ENCODE measurements around the gene CHMP1B. TPM values are rescaled to one million over a fixed set of nuclear protein-coding genes. Genes with fewer than 3 reads are reported as not detected.

CHMP1B gene
- polyA plus RNA-seq, 1 experiment = 32.6 TPM

DNA sequence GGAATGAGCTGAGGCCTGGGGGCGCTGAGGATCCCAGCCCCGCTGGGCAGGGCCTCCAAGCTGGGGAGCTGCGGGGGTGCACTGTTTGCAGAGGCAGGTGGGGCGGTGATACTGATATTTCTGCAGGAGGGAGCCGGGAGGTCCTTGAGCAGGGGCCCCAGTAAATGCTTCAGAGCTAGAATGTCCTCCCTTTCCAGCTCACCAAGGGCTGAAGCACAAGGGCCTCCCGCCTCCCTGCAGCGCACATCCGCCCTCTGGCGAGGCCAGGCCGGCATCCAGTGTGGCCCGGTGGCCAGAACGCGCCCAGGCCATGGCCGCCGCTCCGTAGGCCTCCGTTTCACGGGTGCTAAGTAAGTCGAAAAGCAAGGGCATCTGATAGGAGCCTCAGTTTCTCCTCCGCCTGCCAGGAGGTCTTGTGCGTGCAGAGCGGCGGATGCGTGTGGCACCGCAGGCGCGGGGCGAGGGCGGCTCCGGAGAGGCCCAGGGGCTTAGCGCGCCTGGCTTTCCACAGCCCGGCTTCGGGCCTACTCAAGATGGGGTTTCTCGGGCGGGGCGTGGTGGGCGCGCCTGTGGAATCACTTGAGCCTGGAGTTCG, 29.5 kb upstream of the CHMP1B start:
- ChIA-PET POLR2A (no interaction called here), CTCF (interaction anchor here (0.8 kb wide), 1 partner anchor 119 kb away, joined by 3 read pairs; no protein-coding TSS in a partner anchor)
- Histone ChIP-seq H3K27ac (ENCODE audit: low read depth, low read length) (no peak overlapping the region), H3K9me3 (ENCODE audit: control insufficient read depth, insufficient read depth, low read length) (peaks cover 4% of the 10 kb centered on the region; the same call in 1 of the 2 replicates), H3K4me3 (ENCODE audit: low read depth, low read length) (no peak overlapping the region), H3K27me3 (ENCODE audit: control insufficient read depth, insufficient read depth, low read length) (peaks cover 5% of the 10 kb centered on the region)
- TF ChIP-seq, protein P1, sequence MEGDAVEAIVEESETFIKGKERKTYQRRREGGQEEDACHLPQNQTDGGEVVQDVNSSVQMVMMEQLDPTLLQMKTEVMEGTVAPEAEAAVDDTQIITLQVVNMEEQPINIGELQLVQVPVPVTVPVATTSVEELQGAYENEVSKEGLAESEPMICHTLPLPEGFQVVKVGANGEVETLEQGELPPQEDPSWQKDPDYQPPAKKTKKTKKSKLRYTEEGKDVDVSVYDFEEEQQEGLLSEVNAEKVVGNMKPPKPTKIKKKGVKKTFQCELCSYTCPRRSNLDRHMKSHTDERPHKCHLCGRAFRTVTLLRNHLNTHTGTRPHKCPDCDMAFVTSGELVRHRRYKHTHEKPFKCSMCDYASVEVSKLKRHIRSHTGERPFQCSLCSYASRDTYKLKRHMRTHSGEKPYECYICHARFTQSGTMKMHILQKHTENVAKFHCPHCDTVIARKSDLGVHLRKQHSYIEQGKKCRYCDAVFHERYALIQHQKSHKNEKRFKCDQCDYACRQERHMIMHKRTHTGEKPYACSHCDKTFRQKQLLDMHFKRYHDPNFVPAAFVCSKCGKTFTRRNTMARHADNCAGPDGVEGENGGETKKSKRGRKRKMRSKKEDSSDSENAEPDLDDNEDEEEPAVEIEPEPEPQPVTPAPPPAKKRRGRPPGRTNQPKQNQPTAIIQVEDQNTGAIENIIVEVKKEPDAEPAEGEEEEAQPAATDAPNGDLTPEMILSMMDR (IDR thresholded peaks at IDR 0.05; ENCODE audit: low read depth, low read length) = no peak
- DNase-seq (ENCODE audit: low read depth, low spot score) = no peak

DNA sequence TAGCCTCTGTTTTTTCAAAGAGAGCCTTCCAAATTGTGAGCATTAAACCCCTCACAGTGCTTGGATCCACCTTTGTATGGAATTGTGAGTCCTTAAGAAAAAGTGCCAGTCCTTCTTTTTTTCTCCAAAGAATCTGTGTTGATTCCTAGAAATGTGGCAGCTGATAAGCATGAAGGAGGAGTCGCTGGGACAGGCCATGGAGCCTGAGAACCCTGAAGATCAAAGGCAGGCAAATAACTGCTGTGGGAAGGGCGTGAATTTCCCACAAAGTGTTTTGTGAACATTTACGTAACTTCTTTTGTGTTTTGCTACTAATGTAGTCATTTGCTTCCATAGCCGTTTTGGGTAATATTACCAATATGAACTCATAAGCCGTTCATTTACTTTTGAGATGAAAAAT, 27.7 kb upstream of the CHMP1B start:
- Histone ChIP-seq H3K27ac (ENCODE audit: low read depth, low read length) (no peak overlapping the region), H3K27me3 (ENCODE audit: control insufficient read depth, insufficient read depth, low read length) (peaks cover 5% of the 10 kb centered on the region), H3K4me3 (ENCODE audit: low read depth, low read length) (no peak overlapping the region), H3K9me3 (ENCODE audit: control insufficient read depth, insufficient read depth, low read length) (peaks cover 4% of the 10 kb centered on the region; the same call in 1 of the 2 replicates)
- ChIA-PET CTCF (no interaction called here), POLR2A (no interaction called here)
- TF ChIP-seq, protein P1 (IDR thresholded peaks at IDR 0.05; ENCODE audit: low read depth, low read length) = no peak
- DNase-seq (ENCODE audit: low read depth, low spot score) = no peak

DNA sequence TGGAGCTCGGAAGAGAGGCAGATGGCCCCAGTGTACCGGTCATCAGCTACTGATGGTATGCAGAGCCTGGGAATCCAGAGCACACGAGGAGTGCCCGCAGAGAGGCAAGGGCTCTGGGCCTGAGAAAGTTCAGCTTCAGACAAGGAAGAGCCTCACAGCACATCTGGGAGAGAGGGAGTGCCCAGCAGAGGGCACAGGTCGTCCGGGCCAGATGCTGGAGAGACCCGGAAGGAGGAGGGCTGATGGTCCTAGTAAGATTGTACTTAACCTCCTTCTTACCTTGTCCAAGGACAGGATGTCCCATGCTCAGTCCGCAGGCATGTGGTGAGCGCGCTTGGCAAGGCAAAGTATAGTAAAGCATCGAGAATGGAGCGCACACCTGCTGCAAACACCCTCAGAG, 24.4 kb upstream of the CHMP1B start:
- peaks cover 2% of the 10 kb centered on the region; the same call in 1 of the 2 replicates for H3K9me3 ChIP-seq (ENCODE audit: control insufficient read depth, insufficient read depth, low read length)
- ChIA-PET POLR2A (no interaction called here), CTCF (no interaction called here)
- H3K27ac ChIP-seq (ENCODE audit: low read depth, low read length) = no peak overlapping the region
- H3K4me3 ChIP-seq (ENCODE audit: low read depth, low read length) = no peak overlapping the region
- TF ChIP-seq, protein P1 (IDR thresholded peaks at IDR 0.05; ENCODE audit: low read depth, low read length) = no peak
- no peaks in the 10 kb centered on the region for H3K27me3 ChIP-seq (ENCODE audit: control insufficient read depth, insufficient read depth, low read length)
- no peak for DNase-seq (ENCODE audit: low read depth, low spot score)

DNA sequence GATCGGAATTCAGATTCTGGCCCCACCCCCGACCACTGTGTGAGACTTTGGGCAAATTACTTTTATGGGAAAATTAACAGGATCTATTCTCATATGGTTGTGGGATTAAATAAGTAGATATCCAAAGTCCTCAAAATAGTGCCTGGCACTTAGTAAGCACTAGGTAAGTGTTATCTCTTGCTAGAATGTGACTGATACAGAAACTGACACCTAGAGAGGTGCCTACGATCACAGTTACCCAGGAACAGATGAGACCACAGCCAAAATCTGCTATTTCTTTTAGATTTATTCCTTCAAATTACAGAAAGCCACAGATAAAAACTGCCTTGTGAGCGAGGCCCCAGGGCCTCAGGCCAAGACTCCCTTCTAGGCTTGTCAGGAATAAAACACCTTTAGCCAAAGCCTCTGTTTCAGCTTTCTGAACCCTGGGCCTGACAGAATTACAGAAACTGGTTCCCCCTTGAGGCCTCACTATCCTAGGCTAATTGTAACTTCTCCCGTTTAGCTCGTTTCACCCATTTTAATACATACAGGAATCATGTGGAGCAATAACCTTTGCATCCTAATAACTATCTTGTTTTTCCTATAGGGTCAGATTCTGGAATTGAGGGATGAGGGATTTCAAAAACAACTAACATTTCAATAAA, 22.3 kb upstream of the CHMP1B start:
- no peaks in the 10 kb centered on the region for H3K27me3 ChIP-seq (ENCODE audit: control insufficient read depth, insufficient read depth, low read length)
- no peak overlapping the region for H3K4me3 ChIP-seq (ENCODE audit: low read depth, low read length)
- no peak overlapping the region for H3K27ac ChIP-seq (ENCODE audit: low read depth, low read length)
- TF ChIP-seq, protein P1 (IDR thresholded peaks at IDR 0.05; ENCODE audit: low read depth, low read length) = no peak
- H3K9me3 ChIP-seq (ENCODE audit: control insufficient read depth, insufficient read depth, low read length) = no peaks in the 10 kb centered on the region
- ChIA-PET POLR2A (no interaction called here), CTCF (interaction anchor here (0.7 kb wide), 1 partner anchor 13 kb away, joined by 3 read pairs; no protein-coding TSS in a partner anchor)
- DNase-seq (ENCODE audit: low read depth, low spot score) = no peak

DNA sequence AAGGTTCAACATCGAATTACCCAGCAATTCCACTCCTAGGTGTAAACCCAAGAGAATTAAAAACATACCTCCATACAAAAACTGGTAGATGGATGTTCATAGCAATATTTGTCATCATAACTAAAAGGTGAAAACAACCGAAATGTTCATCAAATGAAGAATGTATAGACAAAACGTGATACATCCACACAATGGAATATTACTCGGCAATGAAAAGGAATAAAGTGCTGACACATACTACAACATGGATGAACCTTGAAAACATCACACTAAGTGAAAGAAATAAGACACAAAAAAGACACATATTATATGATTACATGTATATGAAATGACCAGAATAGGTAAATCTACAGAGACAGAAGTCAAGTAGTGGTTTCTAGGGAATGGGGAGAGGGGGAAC, 20.6 kb upstream of the CHMP1B start:
- TF ChIP-seq, protein P1 (IDR thresholded peaks at IDR 0.05; ENCODE audit: low read depth, low read length) = no peak
- H3K27ac ChIP-seq (ENCODE audit: low read depth, low read length) = no peak overlapping the region
- ChIA-PET CTCF (no interaction called here), POLR2A (no interaction called here)
- no peak for DNase-seq (ENCODE audit: low read depth, low spot score)
- no peaks in the 10 kb centered on the region for H3K27me3 ChIP-seq (ENCODE audit: control insufficient read depth, insufficient read depth, low read length)
- H3K9me3 ChIP-seq (ENCODE audit: control insufficient read depth, insufficient read depth, low read length) = no peaks in the 10 kb centered on the region
- no peak overlapping the region for H3K4me3 ChIP-seq (ENCODE audit: low read depth, low read length)

Data from AG04450 (cell line).